ENCODE measurements around the gene PCDHA7. TPM values are rescaled to one million over a fixed set of nuclear protein-coding genes. Genes with fewer than 3 reads are reported as not detected.

The PCDHA7 gene
- total RNA-seq, 2 experiments from 2014 or later = not detected

DNA sequence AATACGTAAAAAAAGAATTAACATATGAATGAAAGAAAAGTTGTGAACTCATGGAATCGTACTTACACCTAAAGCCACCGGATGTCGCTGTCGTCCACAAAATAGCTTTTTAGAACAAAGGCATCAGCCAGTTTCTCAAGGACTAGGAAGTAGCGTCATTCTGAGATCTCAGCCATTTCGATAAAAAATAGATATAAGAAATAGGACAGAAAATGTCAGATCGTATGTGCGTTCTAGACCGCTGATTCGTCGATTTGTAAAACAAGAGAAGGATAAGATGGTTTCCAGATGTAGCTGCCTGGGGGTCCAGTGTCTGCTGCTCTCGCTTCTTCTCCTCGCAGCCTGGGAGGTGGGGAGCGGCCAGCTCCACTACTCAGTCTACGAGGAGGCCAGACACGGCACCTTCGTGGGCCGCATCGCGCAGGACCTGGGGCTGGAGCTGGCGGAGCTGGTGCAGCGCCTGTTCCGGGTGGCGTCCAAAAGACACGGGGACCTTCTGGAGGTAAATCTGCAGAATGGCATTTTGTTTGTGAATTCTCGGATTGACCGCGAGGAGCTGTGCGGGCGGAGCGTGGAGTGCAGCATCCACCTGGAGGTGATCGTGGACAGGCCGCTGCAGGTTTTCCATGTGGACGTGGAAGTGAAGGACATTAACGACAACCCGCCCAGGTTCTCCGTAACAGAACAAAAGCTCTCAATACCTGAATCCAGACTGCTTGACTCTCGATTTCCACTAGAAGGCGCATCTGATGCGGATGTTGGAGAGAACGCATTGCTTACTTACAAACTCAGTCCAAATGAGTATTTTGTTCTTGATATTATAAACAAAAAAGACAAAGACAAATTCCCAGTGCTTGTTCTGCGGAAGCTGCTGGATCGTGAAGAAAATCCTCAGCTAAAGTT lies 22.0 kb downstream of the PCDHA7 start, which contains the start of gene PCDHA10:
Gene PCDHA10 (plus strand): TSS at position 126 of the 903 bp plus-strand sequence. CDS start 152 bp downstream, at position 278.
- DNase-seq (no peak), ATAC-seq (no peak)
- H3K9me3 Mint-ChIP-seq = peaks cover 20% of the 10 kb centered on the region
- TF ChIP-seq CTCF (IDR thresholded peaks at IDR 0.05) = peak; percentile 41
- no peaks in the 10 kb centered on the region for H3K4me1 Mint-ChIP-seq (ENCODE audit: low read depth)
- intact Hi-C loops (cut with micrococcal nuclease) = no loop called here
- ChIA-PET POLR2A (no interaction called here), CTCF (interaction anchor here (1.0 to 2.0 kb wide), 4 partner anchors 14 to 566 kb away, joined by 3 to 5 read pairs (median 3); partner anchors contain the start of gene PCDHA12)
- H3K27me3 Mint-ChIP-seq = peaks cover 20% of the 10 kb centered on the region
- no peak within 1 kb of the TSS for H3K4me3 Mint-ChIP-seq
- H3K27ac Mint-ChIP-seq = no peak within 1 kb of the TSS
- H3K36me3 Mint-ChIP-seq (ENCODE audit: low read depth) = no peaks in the 10 kb centered on the region

GRCh38 chr5:140857177-140857986 lies 23.3 kb downstream of the PCDHA7 start:
- peaks cover 25% of the 10 kb centered on the region for H3K27me3 Mint-ChIP-seq
- H3K36me3 Mint-ChIP-seq (ENCODE audit: low read depth) = peaks cover 2% of the 10 kb centered on the region
- intact Hi-C loops (cut with micrococcal nuclease) = no loop called here
- H3K27ac Mint-ChIP-seq = no peak overlapping the region
- ATAC-seq (no peak), DNase-seq (no peak)
- H3K9me3 Mint-ChIP-seq = peaks cover 29% of the 10 kb centered on the region
- CTCF ChIA-PET = interaction anchor here (2.0 kb wide), 1 partner anchor 15 kb away, joined by 5 read pairs; no protein-coding TSS in a partner anchor
- no peaks in the 10 kb centered on the region for H3K4me1 Mint-ChIP-seq (ENCODE audit: low read depth)
- no peak for TF ChIP-seq CTCF (IDR thresholded peaks at IDR 0.05)
- H3K4me3 Mint-ChIP-seq = no peak overlapping the region
- POLR2A ChIA-PET = no interaction called here

DNA sequence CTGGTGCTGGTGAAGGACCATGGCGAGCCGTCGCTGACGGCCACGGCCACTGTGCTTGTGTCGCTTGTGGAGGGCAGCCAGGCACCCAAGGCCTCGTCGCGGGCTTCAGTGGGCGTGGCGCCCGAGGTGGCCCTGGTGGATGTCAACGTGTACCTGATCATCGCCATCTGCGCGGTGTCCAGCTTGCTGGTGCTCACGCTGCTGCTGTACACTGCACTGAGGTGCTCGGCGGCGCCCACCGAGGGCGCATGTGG lies 23.8 kb downstream of the PCDHA7 start:
- intact Hi-C loops (cut with micrococcal nuclease) = no loop called here
- H3K9me3 Mint-ChIP-seq = peaks cover 29% of the 10 kb centered on the region
- H3K27me3 Mint-ChIP-seq = peaks cover 23% of the 10 kb centered on the region
- CTCF ChIA-PET = no interaction called here
- POLR2A ChIA-PET = no interaction called here
- H3K4me3 Mint-ChIP-seq = no peak overlapping the region
- DNase-seq (no peak), ATAC-seq (no peak)
- no peaks in the 10 kb centered on the region for H3K4me1 Mint-ChIP-seq (ENCODE audit: low read depth)
- peaks cover 2% of the 10 kb centered on the region for H3K36me3 Mint-ChIP-seq (ENCODE audit: low read depth)
- no peak for TF ChIP-seq CTCF (IDR thresholded peaks at IDR 0.05)
- H3K27ac Mint-ChIP-seq = no peak overlapping the region

- intact Hi-C loops (cut with micrococcal nuclease) = no loop called here
- ChIA-PET POLR2A (interaction anchor here (0.6 kb wide), 1 partner anchor 528 kb away, joined by 3 read pairs; no protein-coding TSS in a partner anchor), CTCF (no interaction called here)
- no peak for TF ChIP-seq CTCF (IDR thresholded peaks at IDR 0.05)
- no peak for ATAC-seq
- Mint-ChIP-seq H3K4me3 (no peak overlapping the region), H3K4me1 (ENCODE audit: low read depth) (no peaks in the 10 kb centered on the region), H3K36me3 (ENCODE audit: low read depth) (peaks cover 2% of the 10 kb centered on the region), H3K27me3 (peaks cover 14% of the 10 kb centered on the region), H3K27ac (no peak overlapping the region), H3K9me3 (peaks cover 11% of the 10 kb centered on the region)
- no peak for DNase-seq
These were observed 28.6 kb downstream of the PCDHA7 start for GRCh38 chr5:140862441-140863295.

All from activated CD8-positive, alpha-beta T cell treated with anti-CD3 and anti-CD28 coated beads for 36 hours (primary cell).